Measurements from ENCODE around the gene EPHA2. TPM values are rescaled to one million over a fixed set of nuclear protein-coding genes. Genes with fewer than 3 reads are reported as not detected.
A peak's percentile ranks its signal among the peaks of the same experiment; 100 is the strongest.

Gene EPHA2
- total RNA-seq, 1 donor from 2014 or later, result 42.0 TPM

- DNase-seq, result no peak
These were observed 6.0 kb downstream of the EPHA2 start for GRCh38 chr1:16149702-16150488.

DNA sequence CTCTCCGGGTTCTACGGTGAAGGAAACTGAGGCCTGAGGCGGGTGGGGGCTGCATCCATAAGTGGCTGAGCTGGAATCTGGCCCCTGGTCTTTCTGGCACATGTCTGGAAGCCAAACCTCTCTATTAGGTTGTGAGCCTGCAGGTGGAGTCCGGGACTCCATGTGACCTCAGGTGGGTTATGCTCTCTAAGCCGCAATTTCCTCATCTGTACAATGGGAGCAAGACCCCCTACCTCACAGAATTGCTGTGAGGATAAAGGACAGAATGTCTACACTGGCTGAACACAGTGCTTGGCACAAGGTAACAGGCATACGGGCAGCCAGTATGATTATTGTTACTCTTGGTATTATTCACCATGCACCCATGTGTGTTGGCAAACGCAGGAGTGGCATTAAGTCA is 6.7 kb downstream of the EPHA2 start:
- no peak for DNase-seq

DNA sequence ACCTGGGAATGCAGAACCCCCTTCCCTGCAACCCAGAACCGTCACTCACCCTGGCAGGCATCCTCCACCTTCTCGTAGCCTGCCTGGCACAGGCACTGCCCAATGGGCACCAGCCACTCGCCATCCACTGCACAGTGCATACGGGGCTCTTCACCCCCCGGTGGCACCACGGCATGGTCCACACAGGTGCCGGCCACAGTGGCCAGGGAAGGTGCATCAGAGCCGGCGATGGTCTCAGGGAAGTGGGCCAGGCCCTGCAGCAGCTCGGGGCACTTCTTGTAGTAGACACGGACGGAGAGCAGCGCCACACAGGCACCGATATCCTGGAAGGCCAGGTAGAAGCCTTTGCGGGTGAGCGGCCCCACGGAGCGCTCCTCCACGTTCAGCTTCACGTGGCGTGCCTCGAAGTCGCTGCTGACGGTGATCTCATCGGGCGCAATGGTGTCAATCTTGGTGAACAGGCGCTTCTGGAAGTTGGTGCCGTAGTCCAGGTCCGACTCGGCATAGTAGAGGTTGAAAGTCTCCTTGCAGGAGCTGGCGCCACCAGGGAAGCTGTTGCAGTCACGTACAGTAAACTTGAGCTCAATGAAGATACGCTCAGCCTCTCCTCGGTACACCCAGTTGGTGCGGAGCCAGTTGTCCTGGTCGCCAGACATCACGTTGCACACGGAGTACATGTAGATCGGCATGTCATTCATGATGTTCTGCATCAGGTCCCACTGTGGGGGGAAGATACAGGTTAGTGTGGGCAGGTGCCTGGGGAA is 7.4 kb downstream of the EPHA2 start:
- no peak for DNase-seq

GRCh38 chr1:16147156-16147926 is 8.5 kb downstream of the EPHA2 start:
- DNase-seq, result no peak

- DNase-seq, result peak; percentile 86
These were observed 9.4 kb downstream of the EPHA2 start for GRCh38 chr1:16146279-16147155.

GRCh38 chr1:16145662-16146278 is 10.1 kb downstream of the EPHA2 start:
- peak; percentile 54 for DNase-seq

GRCh38 chr1:16145030-16145661 is 10.7 kb downstream of the EPHA2 start:
- no peak for DNase-seq

DNA sequence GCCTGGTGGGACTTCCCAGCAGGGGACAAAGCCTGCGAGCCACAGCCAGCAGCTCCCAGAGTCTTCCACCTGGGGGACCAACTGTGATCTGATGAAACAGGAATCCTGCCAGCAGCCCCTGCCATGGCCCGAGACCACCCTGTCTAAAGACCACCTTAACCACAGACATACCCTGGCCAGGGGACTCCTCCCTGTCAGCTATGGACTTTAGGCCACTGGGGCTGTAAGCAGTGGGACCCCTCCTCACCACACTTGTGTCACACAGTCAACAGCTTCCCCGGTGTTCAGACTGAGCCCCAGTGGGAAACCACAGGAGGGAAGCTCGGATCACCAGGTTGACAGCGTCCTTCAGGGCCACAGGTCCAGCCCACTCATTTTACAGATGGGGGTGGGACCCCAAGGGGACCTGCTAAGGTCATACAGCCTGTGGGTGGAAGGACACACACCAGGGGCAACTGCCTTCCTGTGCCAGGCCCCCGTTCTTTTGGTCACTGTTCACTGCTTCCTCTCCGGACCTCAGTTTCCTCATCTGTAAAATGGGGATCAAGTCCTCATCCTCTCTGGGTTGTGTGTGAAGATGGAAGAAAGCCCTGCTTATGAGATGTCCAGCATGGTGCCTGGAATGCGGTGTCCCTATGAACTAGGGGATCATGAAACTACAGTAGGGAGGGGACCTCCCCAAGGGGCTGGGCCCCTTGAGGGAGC is 11.4 kb downstream of the EPHA2 start:
- DNase-seq, result no peak

DNA sequence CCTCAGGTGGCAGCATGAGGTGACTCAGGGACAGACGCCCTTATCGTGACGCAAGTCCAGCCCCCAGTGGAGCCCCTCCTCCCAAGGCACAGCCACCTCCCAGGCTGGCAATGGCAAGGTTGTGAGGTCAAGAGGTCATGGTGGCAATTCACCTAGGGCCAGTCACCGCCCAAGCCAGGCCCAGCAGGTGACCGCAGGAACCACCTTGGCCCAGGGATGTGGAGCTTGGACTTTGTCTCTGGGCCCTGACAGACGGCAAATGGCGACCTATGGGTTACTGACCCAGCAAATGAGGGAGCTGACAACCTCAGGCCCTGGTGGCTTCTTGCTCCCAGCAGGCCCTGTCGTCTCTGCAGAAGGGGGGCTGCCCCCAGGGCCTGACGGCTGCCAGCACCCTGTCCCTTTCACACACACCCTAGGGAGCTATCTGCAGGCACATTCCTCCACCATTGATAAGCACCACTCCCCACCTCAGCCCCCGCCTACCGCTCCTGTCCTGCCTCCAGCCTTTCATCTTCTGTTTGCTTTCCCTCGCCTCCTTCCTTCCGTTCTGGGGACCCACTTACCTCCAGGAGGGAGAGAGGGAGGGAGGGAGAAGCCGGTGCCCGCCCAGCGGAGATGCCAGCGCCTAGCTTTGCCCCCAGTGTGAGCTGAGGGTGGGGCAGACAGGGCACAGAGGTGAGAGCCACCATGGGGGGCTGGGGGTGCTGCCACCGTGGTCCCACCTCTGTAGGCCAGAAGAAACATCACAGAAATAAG is 12.1 kb downstream of the EPHA2 start:
- DNase-seq, result no peak

- DNase-seq, result no peak
These were observed 12.8 kb downstream of the EPHA2 start for GRCh38 chr1:16143005-16143565.

GRCh38 chr1:16142383-16142995 is 13.4 kb downstream of the EPHA2 start:
- DNase-seq, result no peak

GRCh38 chr1:16141573-16142336 is 14.1 kb downstream of the EPHA2 start:
- peak; percentile 15 for DNase-seq

GRCh38 chr1:16140068-16140596 is 15.7 kb downstream of the EPHA2 start:
- DNase-seq, result no peak

DNA sequence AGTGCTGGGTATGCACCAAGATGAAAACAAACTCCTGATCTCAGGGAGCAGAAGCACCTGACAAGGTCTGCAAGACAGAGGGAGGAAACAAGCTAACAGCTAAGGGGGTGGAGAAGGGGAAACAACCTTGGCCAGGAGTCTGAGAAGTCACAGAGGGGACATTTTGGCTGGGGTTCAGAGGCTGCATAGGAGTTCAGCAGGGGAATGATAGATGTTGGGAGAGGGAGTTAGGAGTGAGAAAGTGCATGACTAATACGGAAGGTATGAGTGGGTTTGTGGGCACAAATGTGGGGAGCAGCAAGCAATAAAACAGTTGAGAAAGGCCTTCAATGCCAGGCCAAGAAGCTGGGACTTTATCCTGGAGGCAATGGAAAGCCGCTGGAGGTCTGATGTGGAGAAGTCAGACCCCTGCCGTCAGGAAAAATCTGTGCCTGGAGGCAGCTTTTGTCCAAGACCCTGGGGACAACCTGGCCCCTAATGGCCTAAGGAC is 16.4 kb downstream of the EPHA2 start:
- no peak for DNase-seq

DNA sequence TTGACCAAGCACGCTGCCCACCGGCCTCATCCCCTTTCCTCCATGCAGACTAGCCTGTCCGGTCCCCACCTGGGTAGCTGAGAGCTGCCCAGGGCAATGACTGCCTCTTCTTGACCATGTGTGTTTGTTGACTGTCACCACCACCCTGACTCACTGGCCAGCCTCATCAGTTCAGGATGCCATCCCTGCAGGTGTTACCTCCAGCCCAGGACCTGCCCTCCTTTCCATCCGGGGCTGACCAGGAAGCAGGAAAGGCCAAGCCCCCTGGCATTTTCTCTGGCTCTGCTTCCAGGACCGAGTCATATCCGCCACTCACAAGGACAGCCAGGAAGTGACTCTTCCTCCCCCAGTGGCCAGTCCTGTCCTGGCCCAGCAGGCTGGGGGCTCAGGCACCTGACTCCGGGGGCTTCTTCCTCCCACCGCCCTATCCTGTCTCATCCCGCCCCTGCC is 17.1 kb downstream of the EPHA2 start:
- no peak for DNase-seq

GRCh38 chr1:16137890-16138467 is 17.9 kb downstream of the EPHA2 start:
- DNase-seq, result no peak

- no peak for DNase-seq
These were observed 20.4 kb downstream of the EPHA2 start for GRCh38 chr1:16135501-16135900.
